GM21515 (cell line): ENCODE data around the gene EDEM3.
"Not testable (repeated sequence)": the region's sequence is repeated elsewhere in the genome, so short reads cannot be mapped to it uniquely, and the experiment has no call there.

Experiments used
- ATAC-seq: cut with Tn5 transposase; IDR thresholded peaks from one replicate; pipeline ENCODE4 v1.9.1; 2021; ENCODE audit not compliant: unreplicated experiment

The EDEM3 gene

GRCh38 chr1:184739796-184740195 is 14.9 kb downstream of the EDEM3 start:
- ATAC-seq: no peak

- ATAC-seq: no peak
These were observed 15.6 kb downstream of the EDEM3 start for GRCh38 chr1:184739070-184739469.

- ATAC-seq: peak; percentile 77
These were observed 19.7 kb downstream of the EDEM3 start for GRCh38 chr1:184734980-184735379.

GRCh38 chr1:184724843-184725242 is 29.8 kb downstream of the EDEM3 start:
- ATAC-seq: no peak

- ATAC-seq: no peak
These were observed 38.5 kb downstream of the EDEM3 start for GRCh38 chr1:184716158-184716557.

- no peak for ATAC-seq
These were observed 45.2 kb downstream of the EDEM3 start for GRCh38 chr1:184709418-184709817.

- ATAC-seq: no peak
These were observed 46.5 kb downstream of the EDEM3 start for GRCh38 chr1:184708084-184708676.

- ATAC-seq: no peak
These were observed 49.4 kb downstream of the EDEM3 start for GRCh38 chr1:184705271-184705670.

- ATAC-seq: no peak
These were observed 52.8 kb downstream of the EDEM3 start for GRCh38 chr1:184701816-184702215.

GRCh38 chr1:184698969-184699368 is 55.7 kb downstream of the EDEM3 start:
- ATAC-seq: no peak

- ATAC-seq: no peak
These were observed 56.6 kb downstream of the EDEM3 start for GRCh38 chr1:184698016-184698415.

- ATAC-seq: no peak
These were observed 58.3 kb downstream of the EDEM3 start for GRCh38 chr1:184696403-184696802.

GRCh38 chr1:184695023-184695422 is 59.6 kb downstream of the EDEM3 start:
- no peak for ATAC-seq

GRCh38 chr1:184693011-184693410 is 61.6 kb downstream of the EDEM3 start:
- ATAC-seq: no peak

GRCh38 chr1:184691719-184692324 is 62.8 kb downstream of the EDEM3 start:
- no peak for ATAC-seq

GRCh38 chr1:184686540-184686939 is 68.1 kb downstream of the EDEM3 start:
- no peak for ATAC-seq

- ATAC-seq: peak; percentile 80
These were observed 69.5 kb downstream of the EDEM3 start for GRCh38 chr1:184685116-184685515.

GRCh38 chr1:184684285-184685074 is 70.2 kb downstream of the EDEM3 start:
- no peak for ATAC-seq

- ATAC-seq: no peak
These were observed 71.7 kb downstream of the EDEM3 start for GRCh38 chr1:184682956-184683355.

GRCh38 chr1:184680611-184681225 is 73.9 kb downstream of the EDEM3 start:
- ATAC-seq: not testable (repeated sequence)

GRCh38 chr1:184679472-184679871 is 75.2 kb downstream of the EDEM3 start:
- ATAC-seq: not testable (repeated sequence)

- no peak for ATAC-seq
These were observed 77.3 kb downstream of the EDEM3 start for GRCh38 chr1:184677344-184677743.
